ENCODE measurements around the gene DNAL4.

The DNAL4 gene

GRCh38 chr22:38728871-38729796 is 64.8 kb downstream of the DNAL4 start:
- DNase-seq (ENCODE audit: extremely low read depth, low read depth): no peak
- no peak for TF ChIP-seq CTCF (IDR thresholded peaks at IDR 0.05; ENCODE audit: low read depth, low read length)
